Stimulated activated naive CD4-positive, alpha-beta T cell treated with Interleukin-2 at 50 U/mL for 16 hours (primary cell): Measurements from ENCODE around the gene HSD17B12.
"Not testable (repeated sequence)": the region's sequence is repeated elsewhere in the genome, so short reads cannot be mapped to it uniquely, and the experiment has no call there.

Experiments
- DNase-seq: peaks from one replicate; lab custom pipeline; 2025; lab: John Stamatoyannopoulos, UW

The HSD17B12 gene

GRCh38 chr11:43747130-43747802 is 66.7 kb downstream of the HSD17B12 start:
- DNase-seq: no peak

GRCh38 chr11:43748095-43748494 is 67.6 kb downstream of the HSD17B12 start:
- DNase-seq: no peak

- no peak for DNase-seq
Observed at GRCh38 chr11:43751726-43752125, 71.2 kb downstream of the HSD17B12 start.

GRCh38 chr11:43756575-43756974 is 76.0 kb downstream of the HSD17B12 start:
- DNase-seq: no peak

GRCh38 chr11:43758927-43759326 is 78.4 kb downstream of the HSD17B12 start:
- DNase-seq: no peak

GRCh38 chr11:43760902-43761301 is 80.4 kb downstream of the HSD17B12 start:
- no peak for DNase-seq

- DNase-seq: no peak
Observed at GRCh38 chr11:43765194-43765593, 84.7 kb downstream of the HSD17B12 start.

GRCh38 chr11:43768654-43769053 is 88.1 kb downstream of the HSD17B12 start:
- DNase-seq: not testable (repeated sequence)

GRCh38 chr11:43770173-43770572 is 89.6 kb downstream of the HSD17B12 start:
- no peak for DNase-seq

GRCh38 chr11:43772733-43773132 is 92.2 kb downstream of the HSD17B12 start:
- DNase-seq: no peak

GRCh38 chr11:43774786-43775185 is 94.2 kb downstream of the HSD17B12 start:
- no peak for DNase-seq

GRCh38 chr11:43779306-43779705 is 98.8 kb downstream of the HSD17B12 start:
- DNase-seq: no peak

GRCh38 chr11:43784301-43784700 is 103.8 kb downstream of the HSD17B12 start:
- no peak for DNase-seq

- DNase-seq: no peak
Observed at GRCh38 chr11:43784866-43785265, 104.3 kb downstream of the HSD17B12 start.

- no peak for DNase-seq
Observed at GRCh38 chr11:43785318-43785717, 104.8 kb downstream of the HSD17B12 start.

GRCh38 chr11:43786016-43786415 is 105.5 kb downstream of the HSD17B12 start:
- no peak for DNase-seq

GRCh38 chr11:43787824-43788223 is 107.3 kb downstream of the HSD17B12 start:
- DNase-seq: no peak

GRCh38 chr11:43788421-43788820 is 107.9 kb downstream of the HSD17B12 start:
- no peak for DNase-seq

- DNase-seq: no peak
Observed at GRCh38 chr11:43789700-43790443, 109.3 kb downstream of the HSD17B12 start.

- DNase-seq: no peak
Observed at GRCh38 chr11:43790444-43790794, 109.9 kb downstream of the HSD17B12 start.

- DNase-seq: no peak
Observed at GRCh38 chr11:43797337-43797736, 116.8 kb downstream of the HSD17B12 start.

- no peak for DNase-seq
Observed at GRCh38 chr11:43797866-43798265, 117.3 kb downstream of the HSD17B12 start.

- DNase-seq: no peak
Observed at GRCh38 chr11:43802509-43802908, 122.0 kb downstream of the HSD17B12 start.

- no peak for DNase-seq
Observed at GRCh38 chr11:43803766-43804165, 123.2 kb downstream of the HSD17B12 start.
